ENCODE results near the gene ZNF280C.
A peak's percentile ranks its signal among the peaks of the same experiment; 100 is the strongest.

The ZNF280C gene

GRCh38 chrX:130268449-130269170 lies at the start of gene ZNF280C:
Gene ZNF280C, minus strand, starts transcription at chrX:130268899. Its CDS starts 8,450 bp downstream, at chrX:130260449.
- CTCF ChIA-PET, result no interaction called here
- Mint-ChIP-seq H3K4me3 (peak within 1 kb of the TSS; percentile 84), H3K9me3 (peaks cover 5% of the 10 kb centered on the region), H3K4me1 (peaks cover 31% of the 10 kb centered on the region), H3K36me3 (peaks cover 6% of the 10 kb centered on the region), H3K27ac (peak within 1 kb of the TSS; percentile 88), H3K27me3 (peaks cover 4% of the 10 kb centered on the region)
- DNase-seq, result peak; percentile 93

- CTCF ChIA-PET, result no interaction called here
- no peaks in the 10 kb centered on the region for H3K27me3 Mint-ChIP-seq
- H3K27ac Mint-ChIP-seq, result no peak overlapping the region
- H3K36me3 Mint-ChIP-seq, result no peaks in the 10 kb centered on the region
- H3K4me3 Mint-ChIP-seq, result no peak overlapping the region
- H3K4me1 Mint-ChIP-seq, result no peaks in the 10 kb centered on the region
- H3K9me3 Mint-ChIP-seq, result no peaks in the 10 kb centered on the region
- DNase-seq, result no peak
Observed at GRCh38 chrX:130304587-130305368, 36.1 kb upstream of the ZNF280C start.

GRCh38 chrX:130301977-130302376 lies 33.3 kb upstream of the ZNF280C start:
- no peaks in the 10 kb centered on the region for H3K9me3 Mint-ChIP-seq
- CTCF ChIA-PET, result no interaction called here
- no peaks in the 10 kb centered on the region for H3K27me3 Mint-ChIP-seq
- H3K27ac Mint-ChIP-seq, result no peak overlapping the region
- no peak overlapping the region for H3K4me3 Mint-ChIP-seq
- H3K36me3 Mint-ChIP-seq, result no peaks in the 10 kb centered on the region
- H3K4me1 Mint-ChIP-seq, result no peaks in the 10 kb centered on the region
- no peak for DNase-seq

GRCh38 chrX:130301405-130301804 lies 32.7 kb upstream of the ZNF280C start:
- Mint-ChIP-seq H3K27ac (no peak overlapping the region), H3K4me1 (no peaks in the 10 kb centered on the region), H3K36me3 (no peaks in the 10 kb centered on the region), H3K4me3 (no peak overlapping the region), H3K27me3 (no peaks in the 10 kb centered on the region), H3K9me3 (no peaks in the 10 kb centered on the region)
- CTCF ChIA-PET, result no interaction called here
- no peak for DNase-seq

GRCh38 chrX:130300010-130300282 lies 31.2 kb upstream of the ZNF280C start:
- H3K27me3 Mint-ChIP-seq, result peaks cover 3% of the 10 kb centered on the region
- no peak overlapping the region for H3K27ac Mint-ChIP-seq
- CTCF ChIA-PET, result no interaction called here
- no peaks in the 10 kb centered on the region for H3K4me1 Mint-ChIP-seq
- no peak for DNase-seq
- H3K9me3 Mint-ChIP-seq, result no peaks in the 10 kb centered on the region
- H3K36me3 Mint-ChIP-seq, result no peaks in the 10 kb centered on the region
- no peak overlapping the region for H3K4me3 Mint-ChIP-seq

GRCh38 chrX:130299279-130300009 lies 30.7 kb upstream of the ZNF280C start:
- Mint-ChIP-seq H3K27ac (no peak overlapping the region), H3K36me3 (no peaks in the 10 kb centered on the region), H3K4me3 (no peak overlapping the region), H3K27me3 (peaks cover 5% of the 10 kb centered on the region), H3K4me1 (no peaks in the 10 kb centered on the region), H3K9me3 (no peaks in the 10 kb centered on the region)
- CTCF ChIA-PET, result no interaction called here
- no peak for DNase-seq

GRCh38 chrX:130296743-130297142 lies 28.0 kb upstream of the ZNF280C start:
- H3K36me3 Mint-ChIP-seq, result no peaks in the 10 kb centered on the region
- CTCF ChIA-PET, result no interaction called here
- no peaks in the 10 kb centered on the region for H3K9me3 Mint-ChIP-seq

GRCh38 chrX:130296297-130296678 lies 27.6 kb upstream of the ZNF280C start:
- Mint-ChIP-seq H3K4me1 (no peaks in the 10 kb centered on the region), H3K27ac (no peak overlapping the region)
- DNase-seq, result no peak

More at GRCh38 chrX:130296743-130297142, 28.0 kb upstream of the ZNF280C start:
- Mint-ChIP-seq H3K4me3 (no peak overlapping the region), H3K4me1 (no peaks in the 10 kb centered on the region), H3K27ac (no peak overlapping the region), H3K27me3 (peaks cover 13% of the 10 kb centered on the region)
- DNase-seq, result no peak

GRCh38 chrX:130295519-130296296 lies 27.0 kb upstream of the ZNF280C start:
- no peaks in the 10 kb centered on the region for H3K4me1 Mint-ChIP-seq
- H3K4me3 Mint-ChIP-seq, result no peak overlapping the region
- no peak for DNase-seq
- peaks cover 13% of the 10 kb centered on the region for H3K27me3 Mint-ChIP-seq
- CTCF ChIA-PET, result no interaction called here
- no peaks in the 10 kb centered on the region for H3K36me3 Mint-ChIP-seq
- H3K9me3 Mint-ChIP-seq, result no peaks in the 10 kb centered on the region
- no peak overlapping the region for H3K27ac Mint-ChIP-seq

More at GRCh38 chrX:130296297-130296678, 27.6 kb upstream of the ZNF280C start:
- Mint-ChIP-seq H3K4me3 (no peak overlapping the region), H3K36me3 (no peaks in the 10 kb centered on the region), H3K9me3 (no peaks in the 10 kb centered on the region), H3K27me3 (peaks cover 13% of the 10 kb centered on the region)
- CTCF ChIA-PET, result no interaction called here

GRCh38 chrX:130287071-130287770 lies 18.5 kb upstream of the ZNF280C start:
- DNase-seq, result no peak
- H3K36me3 Mint-ChIP-seq, result no peaks in the 10 kb centered on the region
- no peaks in the 10 kb centered on the region for H3K27me3 Mint-ChIP-seq
- no peak overlapping the region for H3K4me3 Mint-ChIP-seq
- CTCF ChIA-PET, result no interaction called here
- H3K27ac Mint-ChIP-seq, result no peak overlapping the region
- no peaks in the 10 kb centered on the region for H3K4me1 Mint-ChIP-seq
- no peaks in the 10 kb centered on the region for H3K9me3 Mint-ChIP-seq

- Mint-ChIP-seq H3K27me3 (no peaks in the 10 kb centered on the region), H3K9me3 (no peaks in the 10 kb centered on the region), H3K27ac (no peak overlapping the region), H3K4me1 (no peaks in the 10 kb centered on the region), H3K4me3 (no peak overlapping the region), H3K36me3 (no peaks in the 10 kb centered on the region)
- CTCF ChIA-PET, result no interaction called here
- no peak for DNase-seq
Observed at GRCh38 chrX:130285710-130286109, 17.0 kb upstream of the ZNF280C start.

GRCh38 chrX:130285069-130285620 lies 16.4 kb upstream of the ZNF280C start:
- Mint-ChIP-seq H3K27ac (no peak overlapping the region), H3K36me3 (no peaks in the 10 kb centered on the region), H3K4me3 (no peak overlapping the region), H3K4me1 (no peaks in the 10 kb centered on the region), H3K27me3 (no peaks in the 10 kb centered on the region), H3K9me3 (no peaks in the 10 kb centered on the region)
- CTCF ChIA-PET, result no interaction called here
- no peak for DNase-seq

- H3K36me3 Mint-ChIP-seq, result no peaks in the 10 kb centered on the region
- DNase-seq, result no peak
- CTCF ChIA-PET, result no interaction called here
- no peaks in the 10 kb centered on the region for H3K9me3 Mint-ChIP-seq
- H3K27ac Mint-ChIP-seq, result no peak overlapping the region
- peaks cover 14% of the 10 kb centered on the region for H3K27me3 Mint-ChIP-seq
- peaks cover 5% of the 10 kb centered on the region for H3K4me1 Mint-ChIP-seq
- H3K4me3 Mint-ChIP-seq, result no peak overlapping the region
Observed at GRCh38 chrX:130282151-130282550, 13.5 kb upstream of the ZNF280C start.

Measured in activated naive CD4-positive, alpha-beta T cell treated with anti-CD3 and anti-CD28 coated beads, Interleukin-2, amount 10 ng/mL, durations not matched to agents 7 days and 5 days (primary cell).